Thyroid gland (tissue), 4 donors: ENCODE measurements around the gene FRMD4A. TPM values are rescaled to one million over a fixed set of nuclear protein-coding genes. Genes with fewer than 3 reads are reported as not detected.

ENCODE experiments used
- DNase-seq, 2 donors: peaks; one replicate each; pipeline ENCODE4 v3.0.0-alpha.2; 2019
- H3K27ac ChIP-seq, 3 donors: fragments of 200-600 bp; sonication (generic); 1 replicate in 2 of 3; 2 replicates in 1 of 3; pipeline ENCODE4 v1.5.1; 2016 to 2019; ENCODE audit warnings: mild to moderate bottlenecking in 1 of 3, moderate library complexity in 1 of 3
- H3K27me3 ChIP-seq: fragments of 200-600 bp; sonication (generic); one replicate; pipeline ENCODE4 v1.5.1; 2019
- H3K36me3 ChIP-seq, 2 donors: fragments of 200-600 bp; sonication (generic); one replicate each; pipeline ENCODE4 v1.5.1; 2016 to 2019
- H3K4me1 ChIP-seq, 2 donors: fragments of 200-600 bp; sonication (generic); one replicate each; pipeline ENCODE4 v1.5.1; 2017 to 2019
- H3K4me3 ChIP-seq, 3 donors: fragments of 200-600 bp; sonication (generic); replicated peaks in 1 of 3; 1 replicate in 2 of 3; 2 replicates in 1 of 3; pipeline ENCODE4 v1.5.1; 2016; ENCODE audit warnings: mild to moderate bottlenecking in 1 of 3
- H3K9me3 ChIP-seq: fragments of 200-600 bp; sonication (generic); one replicate; pipeline ENCODE4 v1.5.1; 2017
- CTCF ChIP-seq, 6 experiments: fragments of 200-600 bp in 3 of 6; fragments of 450-650 bp in 3 of 6; sonication (generic) in 3 of 6; IDR thresholded peaks; one replicate each; pipeline ENCODE4 v1.5.1; 2016 to 2019; ENCODE audit warnings: antibody characterized with exemption in 6 of 6, mild to moderate bottlenecking in 2 of 6, inconsistent platforms in 1 of 6, moderate library complexity in 1 of 6
- POLR2A ChIP-seq, 2 donors: fragments of 450-650 bp; IDR thresholded peaks; one replicate each; pipeline ENCODE4 v1.6.1; 2017; ENCODE audit warnings: antibody characterized with exemption in 2 of 2, mild to moderate bottlenecking in 2 of 2, moderate library complexity in 1 of 2
- WGBS, 2 donors: methylation state at CpG; one replicate each; pipeline ENCODE4 v1.1.5; 2017; 5-methylcytosine and 5-hydroxymethylcytosine counted together
- intact Hi-C: fragments of 100-400 bp; cut with DNase I; formaldehyde crosslinking; loops from one replicate; pipeline ENCODE4 v1.15.1; 2023
- total RNA-seq, 4 donors: library from RNA; depleted of rRNA; stranded (reverse); fragments of >200 nt; gene quantifications; one replicate each; pipeline ENCODE4 v1.2.3, GENCODE V29; 2016

Gene FRMD4A
- total RNA-seq, 4 donors from 2014 or later: 10.6 to 18.6 (median 16.3) TPM

DNA sequence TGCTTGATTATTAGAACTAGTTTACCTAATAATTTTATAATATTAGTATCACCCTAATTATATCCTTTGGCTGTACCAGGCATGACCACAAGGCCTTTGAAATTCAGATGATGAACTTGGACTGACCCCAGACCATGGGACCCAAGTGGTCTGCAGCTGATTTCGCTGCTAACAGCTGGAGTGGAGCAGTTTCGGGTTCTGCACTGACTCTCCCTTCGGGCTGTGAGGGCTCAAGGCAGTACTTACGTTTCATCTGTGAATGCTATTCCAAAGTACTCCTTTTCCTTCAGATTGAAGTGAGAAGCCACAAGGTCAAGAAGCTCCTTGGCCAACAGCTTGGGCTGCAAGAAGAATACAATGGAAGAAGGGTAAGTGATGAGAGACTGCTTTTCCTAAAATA is 520.2 kb downstream of the FRMD4A start:
- intact Hi-C loops: no loop called here
- TF ChIP-seq CTCF (IDR thresholded peaks at IDR 0.05): no peak
- TF ChIP-seq POLR2A (IDR thresholded peaks at IDR 0.05): no peak
- DNase-seq: peak in 1 of 2 donors; percentile 26
- Histone ChIP-seq H3K36me3 (no peaks in the 10 kb centered on the region), H3K27me3 (no peaks in the 10 kb centered on the region), H3K4me3 (no peak overlapping the region), H3K4me1 (peaks cover 40 to 51% of the 10 kb centered on the region in 2 donors), H3K27ac (peak overlapping the region; percentile 44 to 74 (median 59)), H3K9me3 (no peaks in the 10 kb centered on the region)
- WGBS, 2 donors: 78 to 80% methylated on average over 4 of the region's 4 CpGs

GRCh38 chr10:13809427-13809826 is 521.3 kb downstream of the FRMD4A start:
- Histone ChIP-seq H3K9me3 (no peaks in the 10 kb centered on the region), H3K4me3 (no peak overlapping the region), H3K27ac (peak overlapping the region; percentile 32 to 74 (median 59)), H3K36me3 (no peaks in the 10 kb centered on the region), H3K4me1 (peaks cover 40 to 60% of the 10 kb centered on the region in 2 donors), H3K27me3 (no peaks in the 10 kb centered on the region)
- TF ChIP-seq POLR2A (IDR thresholded peaks at IDR 0.05) (no peak), CTCF (IDR thresholded peaks at IDR 0.05) (no peak)
- DNase-seq: peak; percentile 30 to 68
- intact Hi-C loops: no loop called here
- WGBS, 2 donors: 57 to 71% methylated on average over 6 of the region's 6 CpGs

DNA sequence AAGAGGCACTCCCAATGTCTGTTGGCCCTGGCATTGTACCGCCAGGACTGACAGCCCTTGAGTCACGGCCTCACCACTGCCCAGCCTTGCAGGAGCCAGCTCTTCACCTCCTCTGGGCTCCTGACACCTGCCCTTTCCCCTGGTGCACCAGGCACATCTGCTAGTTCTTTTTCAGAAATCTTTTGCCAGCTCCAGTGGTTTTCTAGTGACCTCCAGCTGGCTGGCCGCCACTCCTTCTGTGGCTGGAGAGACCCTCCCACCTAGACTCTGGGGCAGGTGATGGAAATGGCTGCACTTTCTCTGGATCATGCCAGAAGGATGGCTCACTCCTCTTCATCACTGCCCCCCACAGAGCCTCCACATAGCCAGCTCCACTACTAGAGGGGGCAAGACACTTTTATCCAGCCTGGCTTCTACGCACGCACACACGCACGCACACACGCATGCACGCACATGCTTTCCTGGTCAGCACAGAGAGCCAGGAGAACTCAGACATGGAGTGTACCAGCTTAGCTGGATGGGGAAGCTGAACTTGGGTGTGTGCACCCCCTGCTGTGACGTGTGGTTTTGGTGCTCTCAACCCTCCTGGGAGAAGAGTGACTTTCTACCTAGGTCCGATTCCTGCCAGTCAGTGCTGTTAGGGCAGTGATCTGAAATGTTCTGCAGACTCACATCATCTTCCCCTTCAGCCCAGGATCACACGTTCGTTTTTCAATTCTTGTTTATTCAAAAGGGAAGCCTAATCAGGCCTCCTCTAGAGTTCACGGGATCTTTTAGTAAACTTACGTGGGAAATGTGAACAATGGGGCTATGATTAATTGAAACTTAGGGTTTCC is 522.0 kb downstream of the FRMD4A start:
- peak overlapping the region; percentile 32 to 74 (median 59) for H3K27ac ChIP-seq
- DNase-seq: peak; percentile 56 to 68
- TF ChIP-seq CTCF (IDR thresholded peaks at IDR 0.05) (no peak), POLR2A (IDR thresholded peaks at IDR 0.05) (no peak)
- no peaks in the 10 kb centered on the region for H3K36me3 ChIP-seq
- intact Hi-C loops: no loop called here
- no peaks in the 10 kb centered on the region for H3K9me3 ChIP-seq
- no peak overlapping the region for H3K4me3 ChIP-seq
- peaks cover 45 to 66% of the 10 kb centered on the region in 2 donors for H3K4me1 ChIP-seq
- 56 to 71% methylated on average over 15 of the region's 15 CpGs for WGBS, 2 donors
- H3K27me3 ChIP-seq: no peaks in the 10 kb centered on the region

DNA sequence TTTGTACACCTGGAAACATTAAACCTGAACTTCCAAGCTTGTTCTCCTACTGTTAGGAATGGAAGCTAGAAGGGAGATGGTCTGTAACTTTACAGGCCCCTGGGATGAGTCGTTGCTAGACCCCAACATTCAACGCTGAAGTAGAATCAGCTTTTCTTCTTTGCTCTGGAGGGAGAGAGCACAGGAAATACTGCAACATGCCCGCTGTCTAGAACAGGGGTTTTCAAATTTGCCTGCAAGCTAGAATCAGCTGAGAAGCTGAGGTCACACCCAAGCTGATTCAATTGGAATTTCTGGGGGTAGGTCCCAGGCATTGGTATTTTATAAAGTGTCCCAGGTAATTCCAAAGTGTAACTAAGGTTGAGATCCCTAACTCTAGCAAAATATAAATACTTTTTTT is 524.3 kb downstream of the FRMD4A start:
- no peak for TF ChIP-seq CTCF (IDR thresholded peaks at IDR 0.05)
- TF ChIP-seq POLR2A (IDR thresholded peaks at IDR 0.05): no peak
- 80 to 86% methylated on average over 3 of the region's 3 CpGs for WGBS, 2 donors
- DNase-seq: no peak
- Histone ChIP-seq H3K9me3 (no peaks in the 10 kb centered on the region), H3K4me1 (peaks cover 49 to 82% of the 10 kb centered on the region in 2 donors), H3K27me3 (no peaks in the 10 kb centered on the region), H3K4me3 (no peak overlapping the region), H3K27ac (peak overlapping the region in 2 of 3 donors; percentile 11 to 56), H3K36me3 (no peaks in the 10 kb centered on the region)
- intact Hi-C loops: no loop called here
